HCT116 (cell line): Measurements from ENCODE around the gene SLC17A8. TPM values are rescaled to one million over a fixed set of nuclear protein-coding genes. Genes with fewer than 3 reads are reported as not detected.

ENCODE experiments used
- ATAC-seq: fragments of 200-7000 bp; cut with Tn5 transposase; 2 replicates; pipeline ENCODE4 v1.9.1; 2020; ENCODE audit warnings: mild to moderate bottlenecking, moderate library complexity
- BruUV-seq: library from RNA; stranded (reverse); fragments of 400-500 nt; replicated peaks from 2 replicates; lab custom pipeline; 2021; lab: Mats Ljungman, UMichigan
- CTCF ChIA-PET: fragments of 300-600 bp; sonication (Branson Sonifier 250); formaldehyde crosslinking; loops from one replicate; lab custom pipeline; 2021; ENCODE audit warnings: antibody characterized with exemption; lab: Charles Lee
- POLR2A ChIA-PET: fragments of 300-600, 350-600 bp; sonication (Branson Sonifier 250); formaldehyde crosslinking; loops from one replicate; lab custom pipeline; 2021; ENCODE audit warnings: antibody characterized with exemption; lab: Charles Lee
- RAD21 ChIA-PET, 2 experiments: fragments of 300-600 bp; sonication (Branson Sonifier 250); formaldehyde crosslinking; loops; one replicate each; lab custom pipeline; 2023; ENCODE audit warnings: low total read pairs in 2 of 2; ENCODE audit not compliant: uncharacterized antibody in 2 of 2, unreplicated experiment in 2 of 2, low non-redundant PET in 1 of 2; lab: Charles Lee
- DNase-seq: peaks from one replicate; pipeline ENCODE4 v3.0.0-alpha.2; 2010; ENCODE audit warnings: low read depth, low spot score
- H2AFZ ChIP-seq: fragments of 200-600 bp; shearing (Covaris generic), sonication (generic); 2 replicates; pipeline ENCODE4 v1.6.1; 2017; ENCODE audit warnings: low read depth, mixed run types, mixed read lengths, antibody characterized with exemption, low read length; ENCODE audit not compliant: poor library complexity, severe bottlenecking
- H3K27ac ChIP-seq: 2 replicates; pipeline ENCODE4 v1.5.1; 2012; ENCODE audit warnings: low read depth, low read length
- H3K27me3 ChIP-seq: fragments of 200-600 bp; sonication (generic); 2 replicates; pipeline ENCODE4 v1.6.1; 2016; ENCODE audit warnings: mixed run types, low read length, mixed read lengths; ENCODE audit not compliant: insufficient read depth
- H3K36me3 ChIP-seq, 2 experiments: fragments of 200-500 bp in 1 of 2; fragments of 200-600 bp in 1 of 2; sonication (Bioruptor generic) in 1 of 2; sonication (generic) in 1 of 2; 2 replicates each; pipeline versions ENCODE4 v1.5.1 to v1.6.1; 2014 to 2016; ENCODE audit warnings: low read length in 2 of 2, inconsistent platforms in 1 of 2, mixed read lengths in 1 of 2, mixed run types in 1 of 2; ENCODE audit not compliant: insufficient read depth in 2 of 2, control insufficient read depth in 1 of 2
- H3K4me1 ChIP-seq, 2 experiments: fragments of 200-600 bp in 1 of 2; sonication (generic) in 1 of 2; 2 replicates each; pipeline versions ENCODE4 v1.5.1 to v1.6.1; 2012 to 2017; ENCODE audit warnings: low read length in 2 of 2, inconsistent platforms in 1 of 2, mild to moderate bottlenecking in 1 of 2, mixed read lengths in 1 of 2, mixed run types in 1 of 2, moderate library complexity in 1 of 2; ENCODE audit not compliant: insufficient read depth in 2 of 2, control insufficient read depth in 1 of 2
- H3K4me2 ChIP-seq: fragments of 200-600 bp; sonication (generic); 2 replicates; pipeline ENCODE4 v1.6.1; 2017; ENCODE audit warnings: mixed run types, low read length, mixed read lengths
- H3K4me3 ChIP-seq, 2 experiments: fragments of 200-600 bp in 1 of 2; sonication (generic) in 1 of 2; replicated peaks in 1 of 2; 2 replicates each; pipeline ENCODE4 v1.5.1; 2011 to 2016; ENCODE audit warnings: low read length in 2 of 2, control low read depth in 1 of 2, low read depth in 1 of 2, mild to moderate bottlenecking in 1 of 2, mixed read lengths in 1 of 2, mixed run types in 1 of 2
- H3K79me2 ChIP-seq: fragments of 200-600 bp; sonication (generic); 2 replicates; pipeline ENCODE4 v1.6.1; 2017; ENCODE audit warnings: mild to moderate bottlenecking, mixed run types, low read length, moderate library complexity, mixed read lengths; ENCODE audit not compliant: insufficient read depth
- H3K9ac ChIP-seq: fragments of 200-600 bp; sonication (generic); 2 replicates; pipeline ENCODE4 v1.6.1; 2016; ENCODE audit warnings: low read length, mixed read lengths
- H3K9me2 ChIP-seq: fragments of 200-600 bp; sonication (generic), shearing (Covaris generic); 2 replicates; pipeline ENCODE4 v1.6.1; 2017; ENCODE audit warnings: mixed run types, mild to moderate bottlenecking, moderate library complexity; ENCODE audit not compliant: insufficient read depth
- H3K9me3 ChIP-seq, 2 experiments: fragments of 200-500 bp in 1 of 2; fragments of 200-600 bp in 1 of 2; sonication (Bioruptor generic) in 1 of 2; sonication (generic) in 1 of 2; 2 replicates each; pipeline ENCODE4 v1.6.1; 2014 to 2017; ENCODE audit warnings: low read length in 2 of 2, mixed read lengths in 2 of 2, inconsistent platforms in 1 of 2, low read depth in 1 of 2, mild to moderate bottlenecking in 1 of 2, mixed run types in 1 of 2, moderate library complexity in 1 of 2; ENCODE audit not compliant: control insufficient read depth in 1 of 2, insufficient read depth in 1 of 2
- H4K20me1 ChIP-seq: fragments of 200-600 bp; sonication (generic), shearing (Covaris generic); 2 replicates; pipeline ENCODE4 v1.6.1; 2017; ENCODE audit warnings: mixed run types, mild to moderate bottlenecking, moderate library complexity; ENCODE audit not compliant: insufficient read depth
- CBX3 ChIP-seq: IDR thresholded peaks from 2 replicates; pipeline ENCODE4 v1.6.1; 2012; ENCODE audit warnings: low read depth
- CEBPB ChIP-seq: IDR thresholded peaks from 2 replicates; pipeline ENCODE4 v1.6.1; 2012; ENCODE audit warnings: low read depth
- EGR1 ChIP-seq: IDR thresholded peaks from 2 replicates; pipeline ENCODE4 v1.6.1; 2012; ENCODE audit warnings: low read depth
- ELF1 ChIP-seq: IDR thresholded peaks from 2 replicates; pipeline ENCODE4 v1.6.1; 2012; ENCODE audit warnings: low read depth, borderline replicate concordance
- EZH2 ChIP-seq: fragments of 200-600 bp; sonication (generic); IDR thresholded peaks from 2 replicates; pipeline ENCODE4 v1.6.1; 2017; ENCODE audit warnings: antibody characterized with exemption, mixed run types
- EZH2phosphoT487 ChIP-seq: fragments of 200-600 bp; IDR thresholded peaks from 2 replicates; pipeline ENCODE4 v1.6.1; 2018; ENCODE audit warnings: antibody characterized with exemption, borderline replicate concordance
- FOSL1 ChIP-seq: IDR thresholded peaks from 2 replicates; pipeline ENCODE4 v1.6.1; 2012; ENCODE audit warnings: low read depth
- JUND ChIP-seq: IDR thresholded peaks from 2 replicates; pipeline ENCODE4 v1.6.1; 2012
- POLR2A ChIP-seq: IDR thresholded peaks from 2 replicates; pipeline ENCODE4 v1.7.0; 2011; ENCODE audit warnings: borderline replicate concordance; ENCODE audit not compliant: insufficient read depth, insufficient read length; ENCODE audit errors: extremely low read depth
- SIN3A ChIP-seq: IDR thresholded peaks from 2 replicates; pipeline ENCODE4 v1.6.1; 2012; ENCODE audit warnings: low read depth
- SRF ChIP-seq: IDR thresholded peaks from 2 replicates; pipeline ENCODE4 v1.6.1; 2012; ENCODE audit warnings: low read depth
- YY1 ChIP-seq: IDR thresholded peaks from 2 replicates; pipeline ENCODE4 v1.6.1; 2011; ENCODE audit warnings: low read length, low read depth, moderate library complexity, mild to moderate bottlenecking; ENCODE audit not compliant: insufficient replicate concordance; ENCODE audit errors: extremely low read depth
- ZFX ChIP-seq: fragments of 450-650 bp; IDR thresholded peaks from 2 replicates; pipeline ENCODE4 v1.6.1; 2017
- ZNF274 ChIP-seq: fragments of 200-500 bp; sonication (Bioruptor generic); IDR thresholded peaks from 2 replicates; pipeline ENCODE4 v1.6.1; 2014; ENCODE audit warnings: mild to moderate bottlenecking, low read depth, low read length, inconsistent platforms
- intact Hi-C: fragments of 100-400 bp; cut with micrococcal nuclease; formaldehyde crosslinking; loops from 2 replicates; pipeline ENCODE4 v1.10.0; 2022
- total RNA-seq: library from RNA; stranded (reverse); gene quantifications from one replicate; pipeline ENCODE4 v1.2.1, GENCODE V29; 2021; ENCODE audit not compliant: unreplicated experiment
- TF ChIP-seq, protein P1 (sequence below): IDR thresholded peaks from 2 replicates; pipeline ENCODE4 v1.6.1; 2012; ENCODE audit warnings: low read depth
- TF ChIP-seq, protein P2 (sequence below), 3 experiments: fragments of 200-600 bp in 1 of 3; sonication (generic) in 1 of 3; IDR thresholded peaks in 2 of 3; conservative IDR thresholded peaks in 1 of 3; 2 replicates each; pipeline ENCODE4 v1.5.1; 2012 to 2017; ENCODE audit warnings: low read depth in 2 of 3, low read length in 2 of 3, antibody characterized with exemption in 1 of 3, borderline replicate concordance in 1 of 3, control low read depth in 1 of 3, mild to moderate bottlenecking in 1 of 3, mixed read lengths in 1 of 3, mixed run types in 1 of 3, moderate library complexity in 1 of 3; ENCODE audit not compliant: insufficient read depth in 1 of 3

The SLC17A8 gene
- total RNA-seq, 1 experiment from 2014 or later = not detected

DNA sequence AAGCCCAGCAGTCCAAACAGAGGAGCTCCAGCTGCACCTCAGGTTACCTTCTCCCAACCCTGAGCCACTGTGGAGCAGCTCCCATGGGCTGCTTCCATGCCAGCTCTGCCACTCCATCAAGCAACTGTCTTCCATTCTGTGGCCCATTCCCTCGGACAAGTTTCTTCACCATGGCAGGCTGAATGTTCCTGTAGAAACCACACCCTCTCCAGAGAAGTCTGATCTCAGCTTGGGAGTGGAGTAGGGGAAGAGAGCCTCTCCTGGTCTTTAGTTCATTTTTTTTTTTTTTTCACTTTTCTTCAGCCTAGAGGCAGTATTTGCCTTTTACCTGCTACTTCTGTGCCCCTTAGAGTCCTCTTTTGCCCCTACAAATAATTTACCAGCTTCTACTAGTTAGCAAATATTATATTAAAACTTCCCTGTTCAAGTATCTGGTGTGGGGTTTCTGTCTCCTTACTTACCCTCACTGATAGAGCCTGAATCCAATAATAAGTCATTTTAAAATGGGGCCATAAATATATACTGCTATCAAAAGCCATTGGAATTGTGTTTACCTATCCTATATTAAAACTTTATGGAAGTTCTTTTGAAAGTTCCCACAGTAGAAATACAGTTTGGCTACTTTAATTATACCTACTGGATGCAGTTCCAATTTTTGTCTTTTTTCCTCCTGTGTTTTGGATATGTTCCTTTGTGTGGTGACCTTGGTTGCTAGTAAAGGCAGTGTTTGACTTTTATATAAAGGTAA is 11.7 kb upstream of the SLC17A8 start:
- no peak overlapping the region for H3K4me2 ChIP-seq
- intact Hi-C loops = no loop called here
- no peaks in the 10 kb centered on the region for H4K20me1 ChIP-seq
- DNase-seq (no peak), ATAC-seq (no peak)
- ChIA-PET RAD21 (no interaction called here), POLR2A (no interaction called here)
- no peaks in the 10 kb centered on the region for H3K4me1 ChIP-seq
- H3K9me3 ChIP-seq = no peaks in the 10 kb centered on the region
- H3K36me3 ChIP-seq = no peaks in the 10 kb centered on the region
- H2AFZ ChIP-seq = no peak overlapping the region
- no peaks in the 10 kb centered on the region for H3K79me2 ChIP-seq
- H3K9me2 ChIP-seq = no peaks in the 10 kb centered on the region
- no TSS peak for BruUV-seq
- TF ChIP-seq, protein P1, sequence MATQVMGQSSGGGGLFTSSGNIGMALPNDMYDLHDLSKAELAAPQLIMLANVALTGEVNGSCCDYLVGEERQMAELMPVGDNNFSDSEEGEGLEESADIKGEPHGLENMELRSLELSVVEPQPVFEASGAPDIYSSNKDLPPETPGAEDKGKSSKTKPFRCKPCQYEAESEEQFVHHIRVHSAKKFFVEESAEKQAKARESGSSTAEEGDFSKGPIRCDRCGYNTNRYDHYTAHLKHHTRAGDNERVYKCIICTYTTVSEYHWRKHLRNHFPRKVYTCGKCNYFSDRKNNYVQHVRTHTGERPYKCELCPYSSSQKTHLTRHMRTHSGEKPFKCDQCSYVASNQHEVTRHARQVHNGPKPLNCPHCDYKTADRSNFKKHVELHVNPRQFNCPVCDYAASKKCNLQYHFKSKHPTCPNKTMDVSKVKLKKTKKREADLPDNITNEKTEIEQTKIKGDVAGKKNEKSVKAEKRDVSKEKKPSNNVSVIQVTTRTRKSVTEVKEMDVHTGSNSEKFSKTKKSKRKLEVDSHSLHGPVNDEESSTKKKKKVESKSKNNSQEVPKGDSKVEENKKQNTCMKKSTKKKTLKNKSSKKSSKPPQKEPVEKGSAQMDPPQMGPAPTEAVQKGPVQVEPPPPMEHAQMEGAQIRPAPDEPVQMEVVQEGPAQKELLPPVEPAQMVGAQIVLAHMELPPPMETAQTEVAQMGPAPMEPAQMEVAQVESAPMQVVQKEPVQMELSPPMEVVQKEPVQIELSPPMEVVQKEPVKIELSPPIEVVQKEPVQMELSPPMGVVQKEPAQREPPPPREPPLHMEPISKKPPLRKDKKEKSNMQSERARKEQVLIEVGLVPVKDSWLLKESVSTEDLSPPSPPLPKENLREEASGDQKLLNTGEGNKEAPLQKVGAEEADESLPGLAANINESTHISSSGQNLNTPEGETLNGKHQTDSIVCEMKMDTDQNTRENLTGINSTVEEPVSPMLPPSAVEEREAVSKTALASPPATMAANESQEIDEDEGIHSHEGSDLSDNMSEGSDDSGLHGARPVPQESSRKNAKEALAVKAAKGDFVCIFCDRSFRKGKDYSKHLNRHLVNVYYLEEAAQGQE = no peak
- TF ChIP-seq JUND = no peak
- TF ChIP-seq CBX3 = no peak
- no peak for TF ChIP-seq YY1
- no peak for TF ChIP-seq ELF1
- TF ChIP-seq, protein P2, sequence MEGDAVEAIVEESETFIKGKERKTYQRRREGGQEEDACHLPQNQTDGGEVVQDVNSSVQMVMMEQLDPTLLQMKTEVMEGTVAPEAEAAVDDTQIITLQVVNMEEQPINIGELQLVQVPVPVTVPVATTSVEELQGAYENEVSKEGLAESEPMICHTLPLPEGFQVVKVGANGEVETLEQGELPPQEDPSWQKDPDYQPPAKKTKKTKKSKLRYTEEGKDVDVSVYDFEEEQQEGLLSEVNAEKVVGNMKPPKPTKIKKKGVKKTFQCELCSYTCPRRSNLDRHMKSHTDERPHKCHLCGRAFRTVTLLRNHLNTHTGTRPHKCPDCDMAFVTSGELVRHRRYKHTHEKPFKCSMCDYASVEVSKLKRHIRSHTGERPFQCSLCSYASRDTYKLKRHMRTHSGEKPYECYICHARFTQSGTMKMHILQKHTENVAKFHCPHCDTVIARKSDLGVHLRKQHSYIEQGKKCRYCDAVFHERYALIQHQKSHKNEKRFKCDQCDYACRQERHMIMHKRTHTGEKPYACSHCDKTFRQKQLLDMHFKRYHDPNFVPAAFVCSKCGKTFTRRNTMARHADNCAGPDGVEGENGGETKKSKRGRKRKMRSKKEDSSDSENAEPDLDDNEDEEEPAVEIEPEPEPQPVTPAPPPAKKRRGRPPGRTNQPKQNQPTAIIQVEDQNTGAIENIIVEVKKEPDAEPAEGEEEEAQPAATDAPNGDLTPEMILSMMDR (IDR thresholded peaks at IDR 0.05 in 2 of 3, conservative IDR thresholded peaks at IDR 0.05 in 1 of 3; ENCODE audit: borderline replicate concordance in 1 of 3, insufficient read depth in 1 of 3, low read depth in 2 of 3, low read length in 2 of 3) = no peak
- no peak for TF ChIP-seq EZH2phosphoT487
- TF ChIP-seq EGR1 = no peak
- no peak for TF ChIP-seq SIN3A
- no peak for TF ChIP-seq ZNF274
- no peak for TF ChIP-seq EZH2
- no peak for TF ChIP-seq FOSL1
- no peak for TF ChIP-seq SRF
- no peak for TF ChIP-seq ZFX
- TF ChIP-seq POLR2A = no peak
- no peak for TF ChIP-seq CEBPB
- TF ChIP-seq, all 23 proteins: peak for 0
- CTCF ChIA-PET = interaction anchor here (1.1 kb wide), 1 partner anchor 110 kb away, joined by 3 read pairs; no protein-coding TSS in a partner anchor
- Histone ChIP-seq H3K9ac (no peak overlapping the region), H3K27me3 (no peaks in the 10 kb centered on the region), H3K27ac (no peak overlapping the region), H3K4me3 (no peak overlapping the region)
